ENCODE results near the gene CBLC. TPM values are rescaled to one million over a fixed set of nuclear protein-coding genes. Genes with fewer than 3 reads are reported as not detected.

The CBLC gene
- total and polyA plus RNA-seq, 2 donors (not counting 1 experiment from before 2014, with no cell fraction given): not detected

DNA sequence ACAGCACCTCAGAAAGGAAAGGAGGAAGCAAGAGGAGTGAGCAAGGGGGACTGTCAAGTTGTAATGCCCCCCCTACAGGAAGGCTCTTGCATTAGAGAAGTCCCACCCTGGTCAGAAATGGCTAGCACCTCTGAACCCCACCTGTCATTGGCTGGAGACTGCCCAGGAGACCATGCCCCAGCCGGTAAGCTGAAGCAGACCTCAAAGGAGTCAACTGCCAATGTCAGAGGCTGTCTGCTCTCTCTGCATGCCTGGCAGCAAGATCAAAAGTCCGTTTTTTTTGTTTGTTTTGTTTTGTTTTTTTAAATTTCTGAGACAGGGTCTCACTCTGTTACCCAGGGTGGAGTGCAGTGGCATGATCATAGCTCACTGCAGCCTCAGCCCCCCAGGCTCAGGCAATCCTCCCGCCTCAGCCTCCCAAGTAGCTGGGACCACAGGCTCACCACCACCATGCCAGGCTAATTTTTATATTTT, 37.3 kb upstream of the CBLC start:
- Histone ChIP-seq H3K4me1 (ENCODE audit: control insufficient read depth in 2 of 2, insufficient read depth in 2 of 2, low read length in 2 of 2) (peaks cover 0 to 21% of the 10 kb centered on the region in 2 donors), H3K36me3 (replicated peaks in 1 of 2; ENCODE audit: control extremely low read depth in 1 of 2, control insufficient read depth in 1 of 2, extremely low read depth in 1 of 2, insufficient read depth in 2 of 2, low read length in 1 of 2) (no peaks in the 10 kb centered on the region), H3K9ac (ENCODE audit: low read length) (no peak overlapping the region), H3K27me3 (replicated peaks in 1 of 4; ENCODE audit: control extremely low read depth in 1 of 4, control insufficient read depth in 3 of 4, insufficient read depth in 4 of 4, low read length in 3 of 4) (no peaks in the 10 kb centered on the region), H3K27ac (ENCODE audit: low read length in 2 of 2) (no peak overlapping the region), H3K79me2 (ENCODE audit: control insufficient read depth, insufficient read depth, low read length) (no peaks in the 10 kb centered on the region), H3K9me3 (ENCODE audit: control extremely low read depth in 1 of 3, control insufficient read depth in 2 of 3, insufficient read depth in 1 of 3, low read length in 2 of 3) (no peaks in the 10 kb centered on the region), H3K4me2 (replicated peaks; ENCODE audit: low read depth, low read length, poor library complexity, severe bottlenecking) (no peak overlapping the region), H3K4me3 (ENCODE audit: control extremely low read depth in 1 of 5, extremely low read depth in 1 of 5, insufficient read depth in 1 of 5, low read depth in 2 of 5, low read length in 4 of 5) (no peak overlapping the region), H2AFZ (ENCODE audit: insufficient read depth, low read depth, low read length, poor library complexity, severe bottlenecking) (no peak overlapping the region), H4K20me1 (ENCODE audit: control insufficient read depth, insufficient read depth, low read length, poor library complexity, severe bottlenecking) (no peaks in the 10 kb centered on the region)
- ATAC-seq (ENCODE audit: low read depth) (no peak), DNase-seq (no peak)
- no peaks in the 10 kb centered on the region for H3K9me3 Mint-ChIP-seq (ENCODE audit: insufficient read depth)
- peaks cover 18% of the 10 kb centered on the region for H3K4me1 Mint-ChIP-seq
- 46% methylated on average over 2 of the region's 3 CpGs for WGBS (ENCODE audit: insufficient coverage)
- TF ChIP-seq EZH2 (IDR thresholded peaks at IDR 0.05; ENCODE audit: borderline replicate concordance, insufficient read depth, low read depth, low read length, poor library complexity, severe bottlenecking): no peak
- TF ChIP-seq, protein P1, sequence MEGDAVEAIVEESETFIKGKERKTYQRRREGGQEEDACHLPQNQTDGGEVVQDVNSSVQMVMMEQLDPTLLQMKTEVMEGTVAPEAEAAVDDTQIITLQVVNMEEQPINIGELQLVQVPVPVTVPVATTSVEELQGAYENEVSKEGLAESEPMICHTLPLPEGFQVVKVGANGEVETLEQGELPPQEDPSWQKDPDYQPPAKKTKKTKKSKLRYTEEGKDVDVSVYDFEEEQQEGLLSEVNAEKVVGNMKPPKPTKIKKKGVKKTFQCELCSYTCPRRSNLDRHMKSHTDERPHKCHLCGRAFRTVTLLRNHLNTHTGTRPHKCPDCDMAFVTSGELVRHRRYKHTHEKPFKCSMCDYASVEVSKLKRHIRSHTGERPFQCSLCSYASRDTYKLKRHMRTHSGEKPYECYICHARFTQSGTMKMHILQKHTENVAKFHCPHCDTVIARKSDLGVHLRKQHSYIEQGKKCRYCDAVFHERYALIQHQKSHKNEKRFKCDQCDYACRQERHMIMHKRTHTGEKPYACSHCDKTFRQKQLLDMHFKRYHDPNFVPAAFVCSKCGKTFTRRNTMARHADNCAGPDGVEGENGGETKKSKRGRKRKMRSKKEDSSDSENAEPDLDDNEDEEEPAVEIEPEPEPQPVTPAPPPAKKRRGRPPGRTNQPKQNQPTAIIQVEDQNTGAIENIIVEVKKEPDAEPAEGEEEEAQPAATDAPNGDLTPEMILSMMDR (IDR thresholded peaks at IDR 0.05): peak; percentile 10
- H3K4me3 Mint-ChIP-seq: no peak overlapping the region
- ChIA-PET POLR2A (interaction anchor here (0.5 to 1.2 kb wide), 2 partner anchors 10 to 259 kb away, joined by 3 to 8 read pairs; no protein-coding TSS in a partner anchor), CTCF (interaction anchor here (1.2 to 8.4 kb wide), 2 partner anchors 16 to 30 kb away, joined by 3 to 54 read pairs; no protein-coding TSS in a partner anchor)
- intact Hi-C loops (cut with micrococcal nuclease): no loop called here
- no peaks in the 10 kb centered on the region for H3K27me3 Mint-ChIP-seq
- H3K27ac Mint-ChIP-seq: peak overlapping the region; percentile 63

DNA sequence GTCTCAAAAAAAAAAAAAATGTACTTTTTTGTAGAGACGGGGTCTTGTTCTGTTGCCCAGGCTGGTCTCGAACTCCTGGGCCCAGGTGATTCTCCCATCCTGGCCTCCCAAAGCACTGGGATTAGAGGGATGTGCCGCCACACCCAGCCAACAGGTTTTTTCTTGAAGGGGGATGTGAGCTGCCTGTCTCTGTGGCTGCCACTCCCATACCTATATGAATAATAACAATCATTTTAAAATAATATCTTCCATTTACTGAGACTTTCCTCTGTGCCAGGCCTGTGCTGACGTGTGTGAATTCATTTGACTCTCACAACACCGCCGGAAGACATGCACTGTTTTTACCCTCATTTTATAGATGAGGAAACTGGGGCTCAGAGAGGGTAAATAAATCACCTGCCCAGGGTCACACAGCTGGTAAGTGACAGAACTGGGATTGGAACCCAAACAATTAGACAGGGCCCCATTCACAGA, 36.4 kb upstream of the CBLC start:
- Histone ChIP-seq H3K9ac (ENCODE audit: low read length) (no peak overlapping the region), H3K36me3 (replicated peaks in 1 of 2; ENCODE audit: control extremely low read depth in 1 of 2, control insufficient read depth in 1 of 2, extremely low read depth in 1 of 2, insufficient read depth in 2 of 2, low read length in 1 of 2) (no peaks in the 10 kb centered on the region), H3K4me1 (ENCODE audit: control insufficient read depth in 2 of 2, insufficient read depth in 2 of 2, low read length in 2 of 2) (peaks cover 0 to 21% of the 10 kb centered on the region in 2 donors), H2AFZ (ENCODE audit: insufficient read depth, low read depth, low read length, poor library complexity, severe bottlenecking) (no peak overlapping the region), H3K9me3 (ENCODE audit: control extremely low read depth in 1 of 3, control insufficient read depth in 2 of 3, insufficient read depth in 1 of 3, low read length in 2 of 3) (no peaks in the 10 kb centered on the region), H3K4me2 (replicated peaks; ENCODE audit: low read depth, low read length, poor library complexity, severe bottlenecking) (no peak overlapping the region), H3K4me3 (ENCODE audit: control extremely low read depth in 1 of 5, extremely low read depth in 1 of 5, insufficient read depth in 1 of 5, low read depth in 2 of 5, low read length in 4 of 5) (no peak overlapping the region), H4K20me1 (ENCODE audit: control insufficient read depth, insufficient read depth, low read length, poor library complexity, severe bottlenecking) (no peaks in the 10 kb centered on the region), H3K79me2 (ENCODE audit: control insufficient read depth, insufficient read depth, low read length) (no peaks in the 10 kb centered on the region), H3K27me3 (replicated peaks in 1 of 4; ENCODE audit: control extremely low read depth in 1 of 4, control insufficient read depth in 3 of 4, insufficient read depth in 4 of 4, low read length in 3 of 4) (no peaks in the 10 kb centered on the region), H3K27ac (ENCODE audit: low read length in 2 of 2) (no peak overlapping the region)
- peak overlapping the region; percentile 37 for H3K27ac Mint-ChIP-seq
- CTCF ChIA-PET: interaction anchor here (1.0 to 8.4 kb wide), 4 partner anchors 11 to 52 kb away, joined by 3 to 54 read pairs (median 17); no protein-coding TSS in a partner anchor
- H3K27me3 Mint-ChIP-seq: no peaks in the 10 kb centered on the region
- intact Hi-C loops (cut with micrococcal nuclease): no loop called here
- ATAC-seq (ENCODE audit: low read depth) (no peak), DNase-seq (no peak)
- no peaks in the 10 kb centered on the region for H3K9me3 Mint-ChIP-seq (ENCODE audit: insufficient read depth)
- H3K4me1 Mint-ChIP-seq: peaks cover 18% of the 10 kb centered on the region
- WGBS (ENCODE audit: insufficient coverage): 90% methylated on average over 2 of the region's 6 CpGs
- POLR2A ChIA-PET: interaction anchor here (0.5 to 1.2 kb wide), 2 partner anchors 11 to 258 kb away, joined by 3 to 8 read pairs; no protein-coding TSS in a partner anchor
- H3K4me3 Mint-ChIP-seq: no peak overlapping the region
- TF ChIP-seq, protein P1 (IDR thresholded peaks at IDR 0.05): no peak

All from B cell (primary cell).